DMS153 treated with DMSO at 0.1 percent for 48 hours (cell line): Measurements from ENCODE around the gene ZNF558.

ENCODE experiments used
- DNase-seq: peaks from one replicate; lab custom pipeline; 2025; ENCODE audit not compliant: unreplicated experiment; lab: John Stamatoyannopoulos, UW

Gene ZNF558

GRCh38 chr19:8832132-8833021 lies at the start of gene ZNF558, which contains the start of gene MBD3L1:
Gene ZNF558 (minus strand): TSS chr19:8832304. CDS start chr19:8822659, 9,645 bp downstream.
Gene MBD3L1 (plus strand): TSS chr19:8832377. CDS start chr19:8842679, 10,302 bp downstream.
- no peak for DNase-seq

DNA sequence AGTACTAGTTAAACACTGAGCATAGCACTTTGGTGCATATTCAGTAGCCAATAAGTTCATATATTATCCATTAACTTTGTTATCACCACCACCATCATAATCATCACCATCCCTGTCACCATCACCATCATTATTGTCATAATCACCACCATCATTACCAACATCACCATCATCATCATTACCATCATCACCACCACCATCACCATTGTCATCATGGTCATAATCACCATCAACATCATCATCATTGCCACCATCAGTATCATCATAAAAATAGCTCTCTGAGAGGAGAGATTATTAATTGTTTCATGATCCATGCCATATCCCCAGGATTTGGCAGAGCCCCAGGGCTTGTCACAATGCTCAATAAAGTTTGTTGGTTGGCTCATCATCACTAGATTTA lies 49.4 kb upstream of the ZNF558 start:
- no peak for DNase-seq

DNA sequence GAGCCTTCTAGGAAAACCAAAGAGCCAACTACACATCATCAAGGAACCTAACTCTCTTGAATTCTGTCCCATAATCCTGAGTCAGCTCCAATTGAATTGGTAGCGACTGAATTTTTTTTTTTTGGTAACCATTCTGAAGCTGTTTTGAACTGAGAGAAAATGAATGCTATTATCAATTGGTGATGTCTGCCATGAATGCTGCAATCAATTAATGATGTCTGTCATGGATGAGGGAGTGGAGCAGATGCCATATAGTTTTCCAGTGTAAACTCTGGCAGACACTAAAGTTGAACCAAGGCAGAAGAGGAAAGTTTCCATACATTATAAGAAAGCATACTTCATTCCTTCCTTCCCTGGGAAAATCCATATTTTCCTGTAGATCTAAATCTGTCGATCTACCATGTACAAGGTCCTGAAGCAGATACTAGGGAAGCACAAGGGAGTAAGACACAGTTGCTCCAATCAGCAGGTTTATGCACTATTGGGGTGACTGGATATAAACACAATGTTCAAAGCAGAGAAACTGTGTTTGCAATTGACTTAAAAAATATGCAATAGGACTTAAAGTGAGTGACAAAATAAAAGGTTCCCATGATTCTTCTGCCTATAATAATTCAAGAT lies 48.9 kb upstream of the ZNF558 start:
- no peak for DNase-seq

DNA sequence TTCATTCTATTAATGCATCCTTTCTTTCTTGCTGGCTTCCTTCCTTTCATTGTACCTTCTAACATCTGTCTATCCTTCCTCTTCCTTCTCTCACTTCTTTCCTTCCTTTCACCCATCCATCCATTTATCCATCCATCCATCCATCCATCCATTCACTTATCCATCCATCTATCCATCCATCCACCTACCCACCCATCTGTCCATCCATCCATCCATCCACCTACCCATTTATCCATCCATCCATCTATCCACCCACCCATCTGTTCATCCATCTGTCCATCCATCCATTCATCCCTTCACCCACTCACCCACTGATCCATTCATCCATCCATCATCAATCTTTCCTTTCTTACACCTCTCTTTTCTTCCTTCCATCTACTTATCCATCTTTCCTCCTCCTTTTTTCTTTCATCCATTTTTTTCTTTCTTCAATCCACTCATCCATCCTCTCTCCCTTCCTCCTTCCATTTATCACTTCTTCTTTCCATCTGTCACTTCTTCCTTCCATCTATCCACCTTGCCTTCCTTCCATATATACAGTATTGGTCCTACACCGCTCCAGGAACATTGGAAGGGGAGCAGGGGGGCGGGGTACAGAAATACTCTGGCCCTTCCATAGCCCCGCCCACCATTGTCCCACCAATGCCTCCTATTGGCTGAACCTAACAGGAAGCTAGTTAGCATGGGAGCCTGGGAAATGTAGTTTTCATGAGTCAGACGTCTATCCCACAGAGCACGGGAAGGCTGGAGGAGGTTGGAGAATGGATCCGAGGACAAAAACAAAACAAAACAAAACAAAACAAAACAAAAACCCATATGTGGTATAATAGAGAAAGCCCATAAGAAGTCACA lies 46.0 kb upstream of the ZNF558 start:
- peak; percentile 1 for DNase-seq

GRCh38 chr19:8866344-8866743 lies 34.2 kb upstream of the ZNF558 start:
- no peak for DNase-seq

GRCh38 chr19:8858260-8858659 lies 26.2 kb upstream of the ZNF558 start:
- DNase-seq = no peak

GRCh38 chr19:8850488-8850887 lies 18.4 kb upstream of the ZNF558 start:
- DNase-seq = no peak

DNA sequence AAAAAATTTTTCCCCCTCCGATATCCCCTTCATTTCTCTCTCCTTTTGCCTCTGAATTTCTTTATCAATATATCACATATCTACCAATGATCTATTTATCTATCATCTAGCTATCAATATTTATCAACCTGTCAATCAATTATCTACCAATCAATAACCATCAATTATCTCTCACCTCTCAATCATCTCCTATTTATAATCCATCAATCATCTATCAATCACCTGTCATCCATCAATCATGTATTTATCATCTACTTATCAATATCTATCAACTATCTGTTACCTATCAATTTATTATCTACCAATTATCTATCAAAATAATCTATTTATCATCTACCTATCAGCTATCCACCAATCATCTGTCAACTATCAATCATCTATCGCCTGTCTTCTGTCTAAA lies 17.1 kb upstream of the ZNF558 start:
- DNase-seq = no peak

GRCh38 chr19:8846819-8847218 lies 14.7 kb upstream of the ZNF558 start:
- DNase-seq = no peak

DNA sequence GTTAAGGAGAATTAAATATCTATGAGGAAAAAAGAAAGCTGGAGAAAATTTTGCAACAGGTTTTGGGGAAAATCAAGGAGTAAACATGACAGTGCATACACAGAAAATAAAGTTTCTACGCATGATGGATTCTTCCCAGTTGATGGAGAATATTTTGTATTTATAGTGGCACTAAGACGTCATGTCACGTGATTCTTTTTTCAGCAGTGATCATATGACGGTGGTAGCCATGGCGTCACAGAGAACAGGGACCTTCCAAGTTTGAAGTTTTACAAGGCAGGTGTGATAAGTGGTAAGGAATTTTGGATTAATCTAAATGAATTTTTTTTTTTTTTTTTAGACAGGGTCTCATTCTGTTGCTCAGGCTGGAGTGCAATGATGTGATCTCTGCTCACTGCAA lies 8.6 kb upstream of the ZNF558 start:
- no peak for DNase-seq

DNA sequence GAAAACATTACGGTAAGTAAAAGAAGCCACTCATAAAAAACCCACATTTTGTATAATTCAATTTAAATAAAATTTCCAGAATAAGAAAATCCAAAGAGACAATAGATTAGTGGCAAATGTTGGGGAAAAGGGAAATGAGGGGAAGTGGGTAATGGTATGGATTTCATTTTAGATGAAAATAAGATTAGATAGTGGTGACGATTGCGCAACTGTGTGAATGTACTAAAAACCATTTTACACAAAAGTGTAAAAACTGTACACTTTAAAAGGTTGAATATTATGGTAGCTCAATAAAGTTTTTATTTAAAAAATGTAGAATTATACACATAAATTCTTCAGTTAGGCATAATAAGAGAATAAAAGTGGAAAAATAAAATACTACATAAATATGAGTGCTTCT lies 3.8 kb upstream of the ZNF558 start:
- DNase-seq = no peak

- no peak for DNase-seq
Observed at GRCh38 chr19:8835446-8835845, 3.3 kb upstream of the ZNF558 start.

DNA sequence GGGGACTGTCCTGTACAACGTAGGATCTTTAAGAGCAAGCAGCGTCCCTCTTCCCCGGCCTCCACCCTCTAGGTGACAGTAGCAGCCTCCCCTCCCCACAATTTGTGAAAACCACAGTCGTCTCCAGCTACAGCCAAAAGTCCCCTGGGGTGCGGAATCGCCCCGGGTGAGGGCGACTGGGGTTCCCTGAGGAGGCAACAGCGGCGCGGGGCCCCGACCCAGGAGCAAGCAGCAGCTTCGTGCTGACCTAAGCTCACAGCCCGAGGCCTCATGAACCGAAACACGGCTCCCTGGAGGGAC lies 322 bp downstream of the ZNF558 start:
- DNase-seq = no peak

GRCh38 chr19:8831373-8831772 lies 731 bp downstream of the ZNF558 start:
- no peak for DNase-seq

- DNase-seq = no peak
Observed at GRCh38 chr19:8827277-8827676, 4.8 kb downstream of the ZNF558 start.

DNA sequence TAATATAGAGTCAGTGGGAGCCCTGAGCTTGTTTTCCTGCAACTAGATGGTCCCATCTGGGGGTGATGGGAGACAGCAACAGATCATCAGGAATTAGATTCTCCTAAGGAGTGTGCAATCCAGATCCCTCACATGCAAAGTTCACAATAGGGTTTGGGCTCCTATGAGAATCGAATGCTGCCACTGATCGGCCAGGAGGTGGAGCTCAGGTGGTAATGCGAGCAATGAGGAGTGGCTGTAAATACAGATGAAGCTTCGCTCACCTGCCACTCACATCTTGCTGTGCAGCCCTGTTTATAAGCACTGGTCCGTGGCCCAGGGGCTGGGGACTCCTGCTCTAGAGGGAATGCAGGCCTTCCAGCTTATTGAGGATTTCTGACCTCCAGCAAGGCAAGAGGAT lies 5.7 kb downstream of the ZNF558 start:
- no peak for DNase-seq

- no peak for DNase-seq
Observed at GRCh38 chr19:8821748-8822241, 10.3 kb downstream of the ZNF558 start.

GRCh38 chr19:8820234-8820633 lies 11.9 kb downstream of the ZNF558 start:
- no peak for DNase-seq

- DNase-seq = no peak
Observed at GRCh38 chr19:8815780-8816179, 16.3 kb downstream of the ZNF558 start.

DNA sequence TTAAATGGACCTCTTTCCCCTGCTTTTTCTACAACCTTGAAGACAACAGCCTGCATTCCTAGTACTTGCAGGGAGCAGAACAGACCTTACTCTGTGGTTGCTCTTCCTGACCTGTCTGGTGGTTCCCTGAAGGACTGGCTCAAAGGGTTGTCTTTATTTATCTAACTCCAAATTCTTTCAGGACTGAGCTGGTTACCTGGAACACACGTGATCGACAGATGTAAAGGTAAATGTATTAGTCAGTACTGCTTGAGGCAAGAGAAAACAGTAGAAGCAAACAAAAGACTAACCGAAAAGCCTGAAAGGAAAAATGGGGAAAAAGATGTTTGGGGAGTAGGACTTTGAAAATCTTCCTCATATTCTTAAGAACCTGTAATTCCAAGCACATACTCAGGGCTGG lies 17.9 kb downstream of the ZNF558 start:
- DNase-seq = no peak

DNA sequence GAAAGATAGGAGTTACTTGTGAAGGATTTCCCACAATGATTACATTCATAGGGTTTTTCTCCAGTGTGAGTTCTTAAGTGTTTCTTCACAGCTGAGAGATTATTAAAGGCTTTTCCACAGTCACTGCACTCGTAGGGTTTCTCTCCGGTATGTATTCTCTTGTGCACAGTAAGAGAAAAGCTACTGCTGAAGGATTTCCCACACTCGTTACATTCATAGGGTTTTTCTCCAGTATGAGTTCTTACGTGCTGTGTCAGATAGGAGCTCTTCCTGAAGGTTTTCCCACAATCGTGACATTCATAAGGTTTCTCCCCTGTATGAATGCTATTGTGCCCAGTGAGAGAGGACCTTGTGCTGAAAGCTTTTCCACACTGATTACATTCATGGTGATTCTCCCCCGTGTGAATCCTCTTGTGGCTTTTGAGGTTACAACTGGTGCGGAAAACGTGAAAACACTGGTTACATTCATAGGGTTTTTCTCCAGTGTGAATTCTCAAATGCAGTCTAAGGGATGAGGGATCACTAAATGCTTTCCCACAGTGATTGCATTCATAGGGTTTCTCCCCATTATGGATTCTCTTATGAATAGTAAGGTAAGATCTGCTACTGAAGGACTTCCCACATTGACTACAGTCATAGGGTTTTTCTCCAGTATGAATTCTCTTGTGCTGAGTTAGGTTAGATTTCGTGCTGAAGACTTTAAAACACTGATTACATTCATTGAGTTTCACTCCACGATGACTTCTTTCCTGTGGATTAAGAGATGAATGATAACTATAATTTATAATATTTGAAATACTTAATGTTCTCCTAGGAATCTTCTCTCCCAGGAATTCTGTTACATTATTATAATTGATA lies 20.6 kb downstream of the ZNF558 start:
- no peak for DNase-seq
